RWPE1 (cell line): ENCODE results near the gene TSPAN4.

Experiments
- CTCF ChIA-PET: fragments of 350-600 bp; sonication (Branson Sonifier 250); formaldehyde crosslinking; extraction: SDS; loops from one replicate; lab custom pipeline; 2021; lab: Yijun Ruan, JAX
- POLR2A ChIA-PET: fragments of 400-600 bp; formaldehyde crosslinking; extraction: SDS; loops from one replicate; lab custom pipeline; 2020; ENCODE audit warnings: antibody characterized with exemption; ENCODE audit not compliant: low non-redundant PET; lab: Yijun Ruan, JAX
- DNase-seq: peaks from one replicate; pipeline ENCODE4 v3.0.0; 2012; ENCODE audit warnings: low spot score
- H3K27ac ChIP-seq: fragments of 450-650 bp; 2 replicates; pipeline ENCODE4 v1.5.1; 2017
- TF ChIP-seq, protein P1 (sequence below): fragments of 450-650 bp; conservative IDR thresholded peaks from 2 replicates; pipeline ENCODE4 v1.5.1; 2017; ENCODE audit warnings: low read depth, mild to moderate bottlenecking

The TSPAN4 gene

DNA sequence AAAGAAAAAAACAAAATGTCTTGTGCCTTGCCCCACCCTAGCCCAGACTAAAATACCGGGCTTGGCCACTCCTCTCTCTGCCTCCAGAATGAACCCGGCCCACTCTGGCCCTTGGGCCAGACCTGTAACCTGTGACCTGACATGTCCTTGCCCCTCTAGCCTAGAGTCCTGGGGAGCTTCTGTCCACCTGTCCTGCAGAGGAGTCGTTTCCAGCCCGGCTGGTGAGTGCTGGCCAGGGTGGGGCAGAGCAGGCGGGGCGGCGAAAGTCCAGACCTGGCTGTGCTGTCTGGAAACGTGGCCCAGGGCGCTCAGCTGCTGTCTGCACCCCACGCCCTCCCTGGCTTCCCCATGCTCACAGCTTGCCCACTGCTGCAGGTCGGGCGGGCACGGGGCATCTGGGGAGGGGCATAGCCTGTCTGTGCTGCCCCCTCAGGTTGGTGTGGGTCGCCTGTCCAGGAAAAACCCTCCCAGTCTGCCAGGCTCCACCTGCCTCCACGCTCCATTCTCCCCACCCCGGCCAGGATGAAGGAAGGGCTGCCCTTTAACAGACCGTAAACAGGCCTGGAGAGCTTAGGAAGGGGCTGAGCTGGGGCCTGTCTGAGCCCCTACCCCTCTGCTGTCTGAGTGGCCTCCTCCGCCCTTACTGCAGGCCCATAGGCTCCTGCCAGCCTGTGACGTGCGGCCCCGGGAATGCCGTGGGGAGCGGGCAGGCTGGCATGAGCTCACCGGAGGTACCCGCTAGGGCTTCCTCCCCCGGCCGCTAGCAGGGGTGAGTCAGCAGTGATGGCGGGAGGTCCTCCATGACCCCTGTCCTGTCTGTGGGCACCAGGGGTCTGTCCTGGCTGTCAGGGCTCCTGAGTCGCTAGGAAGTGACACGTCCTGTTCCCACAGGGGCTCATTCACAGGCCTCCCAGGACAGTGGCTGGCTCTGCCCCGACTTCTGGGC lies 8.0 kb upstream of the TSPAN4 start:
- CTCF ChIA-PET: interaction anchor here (0.6 kb wide), 1 partner anchor 16 kb away, joined by 3 read pairs; no protein-coding TSS in a partner anchor
- DNase-seq: peak; percentile 87
- H3K27ac ChIP-seq: peak overlapping the region; percentile 99
- POLR2A ChIA-PET: interaction anchor here (0.6 to 1.5 kb wide), 5 partner anchors 8 to 44 kb away, joined by 3 to 10 read pairs (median 4); partner anchors contain the start of gene TSPAN4
- TF ChIP-seq, protein P1, sequence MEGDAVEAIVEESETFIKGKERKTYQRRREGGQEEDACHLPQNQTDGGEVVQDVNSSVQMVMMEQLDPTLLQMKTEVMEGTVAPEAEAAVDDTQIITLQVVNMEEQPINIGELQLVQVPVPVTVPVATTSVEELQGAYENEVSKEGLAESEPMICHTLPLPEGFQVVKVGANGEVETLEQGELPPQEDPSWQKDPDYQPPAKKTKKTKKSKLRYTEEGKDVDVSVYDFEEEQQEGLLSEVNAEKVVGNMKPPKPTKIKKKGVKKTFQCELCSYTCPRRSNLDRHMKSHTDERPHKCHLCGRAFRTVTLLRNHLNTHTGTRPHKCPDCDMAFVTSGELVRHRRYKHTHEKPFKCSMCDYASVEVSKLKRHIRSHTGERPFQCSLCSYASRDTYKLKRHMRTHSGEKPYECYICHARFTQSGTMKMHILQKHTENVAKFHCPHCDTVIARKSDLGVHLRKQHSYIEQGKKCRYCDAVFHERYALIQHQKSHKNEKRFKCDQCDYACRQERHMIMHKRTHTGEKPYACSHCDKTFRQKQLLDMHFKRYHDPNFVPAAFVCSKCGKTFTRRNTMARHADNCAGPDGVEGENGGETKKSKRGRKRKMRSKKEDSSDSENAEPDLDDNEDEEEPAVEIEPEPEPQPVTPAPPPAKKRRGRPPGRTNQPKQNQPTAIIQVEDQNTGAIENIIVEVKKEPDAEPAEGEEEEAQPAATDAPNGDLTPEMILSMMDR: no peak

DNA sequence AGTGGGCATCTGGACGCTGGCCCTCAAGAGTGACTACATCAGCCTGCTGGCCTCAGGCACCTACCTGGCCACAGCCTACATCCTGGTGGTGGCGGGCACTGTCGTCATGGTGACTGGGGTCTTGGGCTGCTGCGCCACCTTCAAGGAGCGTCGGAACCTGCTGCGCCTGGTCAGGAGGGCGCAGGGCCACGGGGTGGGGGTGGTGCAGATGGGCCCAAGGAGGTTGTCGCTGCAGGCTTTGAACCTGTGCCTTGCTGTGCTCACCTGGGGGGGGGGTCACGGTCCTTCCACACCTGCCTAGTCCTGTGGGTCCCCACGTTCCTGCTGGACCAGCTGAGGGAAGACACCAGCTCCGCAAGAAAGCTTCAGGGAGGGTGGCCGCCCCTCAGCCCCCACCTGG lies 6.4 kb upstream of the TSPAN4 start:
- TF ChIP-seq, protein P1: no peak
- H3K27ac ChIP-seq: peak overlapping the region; percentile 99
- CTCF ChIA-PET: no interaction called here
- no peak for DNase-seq
- POLR2A ChIA-PET: no interaction called here

DNA sequence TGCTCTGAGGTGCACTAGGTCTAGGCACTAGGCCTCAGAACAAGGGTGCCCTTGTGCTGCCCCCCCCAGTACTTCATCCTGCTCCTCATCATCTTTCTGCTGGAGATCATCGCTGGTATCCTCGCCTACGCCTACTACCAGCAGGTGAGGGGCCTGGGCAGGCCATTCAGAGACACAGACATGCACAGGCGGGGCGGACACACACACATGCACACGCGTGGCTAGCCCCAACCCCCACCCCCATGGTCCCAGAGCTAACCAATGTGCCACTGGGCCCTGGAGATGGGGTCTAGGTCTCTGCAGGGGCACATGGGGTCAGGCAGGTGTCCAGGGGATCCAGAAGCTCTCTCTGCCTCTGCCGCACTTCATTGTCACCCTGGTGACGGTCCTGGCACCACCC lies 6.0 kb upstream of the TSPAN4 start:
- DNase-seq: no peak
- TF ChIP-seq, protein P1: no peak
- POLR2A ChIA-PET: no interaction called here
- peak overlapping the region; percentile 99 for H3K27ac ChIP-seq
- CTCF ChIA-PET: no interaction called here

DNA sequence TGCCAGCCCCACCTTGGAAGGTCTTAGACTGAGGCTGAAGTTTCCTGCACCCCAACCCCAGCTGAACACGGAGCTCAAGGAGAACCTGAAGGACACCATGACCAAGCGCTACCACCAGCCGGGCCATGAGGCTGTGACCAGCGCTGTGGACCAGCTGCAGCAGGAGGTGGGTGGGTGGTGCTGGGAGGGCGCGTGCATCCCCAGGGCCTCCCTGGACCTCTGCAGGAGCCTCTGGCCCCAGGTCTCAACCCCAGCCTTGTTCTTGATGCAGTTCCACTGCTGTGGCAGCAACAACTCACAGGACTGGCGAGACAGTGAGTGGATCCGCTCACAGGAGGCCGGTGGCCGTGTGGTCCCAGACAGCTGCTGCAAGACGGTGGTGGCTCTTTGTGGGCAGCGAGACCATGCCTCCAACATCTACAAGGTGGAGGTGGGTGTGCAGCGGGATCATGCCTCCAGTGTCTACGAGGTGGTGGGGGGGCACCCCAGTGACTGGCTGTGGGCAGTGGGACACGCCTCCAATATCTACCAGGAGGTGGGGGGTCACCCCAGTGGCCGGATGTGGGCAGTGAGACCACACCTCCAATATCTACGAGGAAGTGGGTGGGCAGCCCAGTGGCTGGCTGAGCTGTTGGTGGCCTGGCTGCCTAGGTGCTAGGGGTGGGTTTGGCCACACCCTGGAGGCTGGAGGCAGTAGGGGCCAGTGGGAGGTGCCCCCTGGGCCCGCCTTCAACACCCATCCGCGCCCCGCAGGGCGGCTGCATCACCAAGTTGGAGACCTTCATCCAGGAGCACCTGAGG lies 5.3 kb upstream of the TSPAN4 start:
- ChIA-PET POLR2A (interaction anchor here (1.0 kb wide), 1 partner anchor 17 kb away, joined by 3 read pairs; no protein-coding TSS in a partner anchor), CTCF (no interaction called here)
- TF ChIP-seq, protein P1: no peak
- DNase-seq: no peak
- H3K27ac ChIP-seq: peak overlapping the region; percentile 99

DNA sequence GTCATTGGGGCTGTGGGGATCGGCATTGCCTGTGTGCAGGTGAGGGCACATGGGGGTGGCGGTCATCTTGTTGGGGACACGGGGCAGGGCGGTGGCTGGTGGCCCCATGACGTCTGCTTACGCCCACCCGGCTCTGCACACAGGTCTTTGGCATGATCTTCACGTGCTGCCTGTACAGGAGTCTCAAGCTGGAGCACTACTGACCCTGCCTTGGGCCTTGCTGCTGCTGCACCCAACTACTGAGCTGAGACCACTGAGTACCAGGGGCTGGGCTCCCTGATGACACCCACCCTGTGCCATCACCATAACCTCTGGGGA lies 4.7 kb upstream of the TSPAN4 start:
- CTCF ChIA-PET: no interaction called here
- POLR2A ChIA-PET: interaction anchor here (1.0 kb wide), 1 partner anchor 18 kb away, joined by 3 read pairs; no protein-coding TSS in a partner anchor
- no peak for DNase-seq
- TF ChIP-seq, protein P1: no peak
- H3K27ac ChIP-seq: peak overlapping the region; percentile 99
